Measurements from ENCODE around the gene PSG6.
"Not testable (repeated sequence)": the region's sequence is repeated elsewhere in the genome, so short reads cannot be mapped to it uniquely, and the experiment has no call there.

DNA sequence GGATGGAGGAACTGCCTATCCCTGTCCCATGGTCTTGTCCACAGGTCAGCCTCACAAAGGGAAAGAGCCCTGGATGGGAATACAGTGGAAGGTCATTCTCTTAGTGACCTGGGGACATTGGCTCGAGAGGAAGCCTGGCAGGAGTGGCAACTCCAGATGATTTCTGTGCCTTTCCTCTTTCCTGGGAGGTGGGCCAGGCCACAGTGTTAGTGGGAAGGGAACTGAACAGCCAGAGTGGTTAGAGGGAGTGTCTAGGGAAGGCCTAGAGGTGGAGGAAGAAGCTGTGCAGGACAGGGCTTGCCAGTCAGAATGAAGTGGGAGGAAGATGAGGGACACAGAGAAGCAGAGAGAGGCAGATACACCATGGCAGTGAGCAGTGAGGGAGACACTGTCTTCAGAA lies 41.8 kb downstream of the PSG6 start:
- TF ChIP-seq, protein P1, sequence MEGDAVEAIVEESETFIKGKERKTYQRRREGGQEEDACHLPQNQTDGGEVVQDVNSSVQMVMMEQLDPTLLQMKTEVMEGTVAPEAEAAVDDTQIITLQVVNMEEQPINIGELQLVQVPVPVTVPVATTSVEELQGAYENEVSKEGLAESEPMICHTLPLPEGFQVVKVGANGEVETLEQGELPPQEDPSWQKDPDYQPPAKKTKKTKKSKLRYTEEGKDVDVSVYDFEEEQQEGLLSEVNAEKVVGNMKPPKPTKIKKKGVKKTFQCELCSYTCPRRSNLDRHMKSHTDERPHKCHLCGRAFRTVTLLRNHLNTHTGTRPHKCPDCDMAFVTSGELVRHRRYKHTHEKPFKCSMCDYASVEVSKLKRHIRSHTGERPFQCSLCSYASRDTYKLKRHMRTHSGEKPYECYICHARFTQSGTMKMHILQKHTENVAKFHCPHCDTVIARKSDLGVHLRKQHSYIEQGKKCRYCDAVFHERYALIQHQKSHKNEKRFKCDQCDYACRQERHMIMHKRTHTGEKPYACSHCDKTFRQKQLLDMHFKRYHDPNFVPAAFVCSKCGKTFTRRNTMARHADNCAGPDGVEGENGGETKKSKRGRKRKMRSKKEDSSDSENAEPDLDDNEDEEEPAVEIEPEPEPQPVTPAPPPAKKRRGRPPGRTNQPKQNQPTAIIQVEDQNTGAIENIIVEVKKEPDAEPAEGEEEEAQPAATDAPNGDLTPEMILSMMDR (IDR thresholded peaks at IDR 0.05; ENCODE audit: insufficient read depth, low read length): not testable (repeated sequence)
- TF ChIP-seq POLR2AphosphoS5, GABPA (IDR thresholded peaks at IDR 0.05; ENCODE audit: low read depth): not testable (repeated sequence)
- TF ChIP-seq, protein P2, sequence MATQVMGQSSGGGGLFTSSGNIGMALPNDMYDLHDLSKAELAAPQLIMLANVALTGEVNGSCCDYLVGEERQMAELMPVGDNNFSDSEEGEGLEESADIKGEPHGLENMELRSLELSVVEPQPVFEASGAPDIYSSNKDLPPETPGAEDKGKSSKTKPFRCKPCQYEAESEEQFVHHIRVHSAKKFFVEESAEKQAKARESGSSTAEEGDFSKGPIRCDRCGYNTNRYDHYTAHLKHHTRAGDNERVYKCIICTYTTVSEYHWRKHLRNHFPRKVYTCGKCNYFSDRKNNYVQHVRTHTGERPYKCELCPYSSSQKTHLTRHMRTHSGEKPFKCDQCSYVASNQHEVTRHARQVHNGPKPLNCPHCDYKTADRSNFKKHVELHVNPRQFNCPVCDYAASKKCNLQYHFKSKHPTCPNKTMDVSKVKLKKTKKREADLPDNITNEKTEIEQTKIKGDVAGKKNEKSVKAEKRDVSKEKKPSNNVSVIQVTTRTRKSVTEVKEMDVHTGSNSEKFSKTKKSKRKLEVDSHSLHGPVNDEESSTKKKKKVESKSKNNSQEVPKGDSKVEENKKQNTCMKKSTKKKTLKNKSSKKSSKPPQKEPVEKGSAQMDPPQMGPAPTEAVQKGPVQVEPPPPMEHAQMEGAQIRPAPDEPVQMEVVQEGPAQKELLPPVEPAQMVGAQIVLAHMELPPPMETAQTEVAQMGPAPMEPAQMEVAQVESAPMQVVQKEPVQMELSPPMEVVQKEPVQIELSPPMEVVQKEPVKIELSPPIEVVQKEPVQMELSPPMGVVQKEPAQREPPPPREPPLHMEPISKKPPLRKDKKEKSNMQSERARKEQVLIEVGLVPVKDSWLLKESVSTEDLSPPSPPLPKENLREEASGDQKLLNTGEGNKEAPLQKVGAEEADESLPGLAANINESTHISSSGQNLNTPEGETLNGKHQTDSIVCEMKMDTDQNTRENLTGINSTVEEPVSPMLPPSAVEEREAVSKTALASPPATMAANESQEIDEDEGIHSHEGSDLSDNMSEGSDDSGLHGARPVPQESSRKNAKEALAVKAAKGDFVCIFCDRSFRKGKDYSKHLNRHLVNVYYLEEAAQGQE (IDR thresholded peaks at IDR 0.05; ENCODE audit: insufficient replicate concordance, low read depth): not testable (repeated sequence)
